Measurements from ENCODE around the gene ZBTB7C.

ZBTB7C gene

GRCh38 chr18:48352051-48352755 is 57.0 kb downstream of the ZBTB7C start:
- DNase-seq (ENCODE audit: low spot score): no peak

GRCh38 chr18:48351216-48352050 is 57.8 kb downstream of the ZBTB7C start:
- no peak for DNase-seq (ENCODE audit: low spot score)

- DNase-seq (ENCODE audit: low spot score): no peak
Measured at GRCh38 chr18:48348739-48349138, 60.4 kb downstream of the ZBTB7C start.

GRCh38 chr18:48347756-48348326 is 61.3 kb downstream of the ZBTB7C start:
- no peak for DNase-seq (ENCODE audit: low spot score)

- peak; percentile 43 for DNase-seq (ENCODE audit: low spot score)
Measured at GRCh38 chr18:48345596-48345995, 63.6 kb downstream of the ZBTB7C start.

- no peak for DNase-seq (ENCODE audit: low spot score)
Measured at GRCh38 chr18:48342581-48342980, 66.6 kb downstream of the ZBTB7C start.

GRCh38 chr18:48342125-48342524 is 67.1 kb downstream of the ZBTB7C start:
- no peak for DNase-seq (ENCODE audit: low spot score)

GRCh38 chr18:48340560-48340959 is 68.6 kb downstream of the ZBTB7C start:
- no peak for DNase-seq (ENCODE audit: low spot score)

- no peak for DNase-seq (ENCODE audit: low spot score)
Measured at GRCh38 chr18:48339692-48340091, 69.5 kb downstream of the ZBTB7C start.

- no peak for DNase-seq (ENCODE audit: low spot score)
Measured at GRCh38 chr18:48338915-48339314, 70.3 kb downstream of the ZBTB7C start.

GRCh38 chr18:48337053-48337452 is 72.1 kb downstream of the ZBTB7C start:
- no peak for DNase-seq (ENCODE audit: low spot score)

- no peak for DNase-seq (ENCODE audit: low spot score)
Measured at GRCh38 chr18:48336332-48336731, 72.9 kb downstream of the ZBTB7C start.

- no peak for DNase-seq (ENCODE audit: low spot score)
Measured at GRCh38 chr18:48335829-48336228, 73.4 kb downstream of the ZBTB7C start.

GRCh38 chr18:48334845-48335244 is 74.3 kb downstream of the ZBTB7C start:
- DNase-seq (ENCODE audit: low spot score): no peak

- no peak for DNase-seq (ENCODE audit: low spot score)
Measured at GRCh38 chr18:48333563-48333962, 75.6 kb downstream of the ZBTB7C start.

- peak; percentile 92 for DNase-seq (ENCODE audit: low spot score)
Measured at GRCh38 chr18:48330016-48330991, 78.9 kb downstream of the ZBTB7C start.

- peak; percentile 24 for DNase-seq (ENCODE audit: low spot score)
Measured at GRCh38 chr18:48328473-48329210, 80.5 kb downstream of the ZBTB7C start.

GRCh38 chr18:48326901-48327675 is 82.1 kb downstream of the ZBTB7C start:
- DNase-seq (ENCODE audit: low spot score): peak; percentile 53

- DNase-seq (ENCODE audit: low spot score): no peak
Measured at GRCh38 chr18:48325115-48325665, 84.0 kb downstream of the ZBTB7C start.

- DNase-seq (ENCODE audit: low spot score): no peak
Measured at GRCh38 chr18:48324651-48325050, 84.5 kb downstream of the ZBTB7C start.
